Breast epithelium (tissue), 4 donors: ENCODE measurements around the gene MYO9B. TPM values are rescaled to one million over a fixed set of nuclear protein-coding genes. Genes with fewer than 3 reads are reported as not detected.

Experiments used
- DNase-seq, 2 donors: peaks; one replicate each; pipeline ENCODE4 v3.0.0-alpha.2; 2019; ENCODE audit warnings: low spot score in 2 of 2
- H3K27ac ChIP-seq, 2 donors: fragments of 200-600 bp; sonication (generic) in 1 of 2; one replicate each; pipeline ENCODE4 v1.5.1; 2016 to 2019; ENCODE audit warnings: mild to moderate bottlenecking in 1 of 2
- H3K27me3 ChIP-seq, 2 donors: fragments of 200-600 bp; sonication (generic) in 1 of 2; one replicate each; pipeline versions ENCODE4 v1.5.1 to v1.6.0; 2017 to 2019; ENCODE audit warnings: control low read depth in 1 of 2, mild to moderate bottlenecking in 1 of 2
- H3K36me3 ChIP-seq: fragments of 200-600 bp; one replicate; pipeline ENCODE4 v1.5.1; 2019
- H3K4me1 ChIP-seq, 2 donors: fragments of 200-600 bp; sonication (generic); one replicate each; pipeline ENCODE4 v1.5.1; 2016 to 2019; ENCODE audit warnings: control low read depth in 1 of 2
- H3K4me3 ChIP-seq, 3 donors: fragments of 200-600 bp; sonication (generic); 1 replicate in 2 of 3; 2 replicates in 1 of 3; pipeline ENCODE4 v1.5.1; 2016 to 2019; ENCODE audit warnings: mild to moderate bottlenecking in 3 of 3, moderate library complexity in 2 of 3
- H3K9me3 ChIP-seq, 2 donors: fragments of 200-600 bp; sonication (generic) in 1 of 2; one replicate each; pipeline ENCODE4 v1.5.1; 2016 to 2019; ENCODE audit warnings: control low read depth in 1 of 2
- POLR2A ChIP-seq: fragments of 450-650 bp; IDR thresholded peaks from one replicate; pipeline ENCODE4 v1.6.1; 2016; ENCODE audit warnings: antibody characterized with exemption, mild to moderate bottlenecking, moderate library complexity
- POLR2AphosphoS5 ChIP-seq, 3 donors: sonication (generic); formaldehyde crosslinking; IDR thresholded peaks; one replicate each; pipeline ENCODE4 v1.6.1; 2017; ENCODE audit warnings: antibody characterized with exemption in 3 of 3
- intact Hi-C: fragments of 100-400 bp; cut with DNase I; formaldehyde crosslinking; loops from one replicate; pipeline ENCODE4 v1.15.1; 2023; ENCODE audit warnings: low total_unique reads
- total RNA-seq, 3 donors: library from RNA; depleted of rRNA; stranded (reverse); fragments of >200 nt; gene quantifications; one replicate each; pipeline ENCODE4 v1.1.0, GENCODE V29; 2016
- TF ChIP-seq, protein P1 (sequence below), 3 donors: fragments of 450-650 bp; IDR thresholded peaks; one replicate each; pipeline ENCODE4 v1.5.1; 2016 to 2017; ENCODE audit warnings: antibody characterized with exemption in 3 of 3, mild to moderate bottlenecking in 3 of 3, moderate library complexity in 3 of 3

The MYO9B gene
- total RNA-seq, 3 donors from 2014 or later: 76.0 to 79.5 (median 77.4) TPM

DNA sequence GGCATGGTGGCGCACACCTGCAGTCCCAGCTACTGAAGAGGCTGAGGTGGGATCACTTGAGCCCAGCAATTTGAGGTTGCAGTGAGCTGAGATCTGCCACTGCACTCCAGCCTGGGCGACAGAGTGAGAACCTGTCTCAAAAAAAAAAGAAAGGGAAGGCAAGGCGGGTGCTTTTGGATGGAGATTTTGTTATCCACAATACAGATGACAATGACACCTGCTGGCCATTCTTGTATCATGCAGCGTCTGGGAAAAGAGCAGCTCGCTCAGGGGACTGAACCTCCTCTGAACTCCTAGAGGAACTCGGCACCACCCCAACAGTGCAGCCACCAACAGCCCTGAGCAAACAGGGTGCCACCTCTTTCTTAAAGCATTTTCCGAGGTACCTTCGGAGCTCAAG lies 23.1 kb upstream of the MYO9B start:
- H3K27me3 ChIP-seq: no peaks in the 10 kb centered on the region
- no peak overlapping the region for H3K4me3 ChIP-seq
- intact Hi-C loops: no loop called here
- H3K36me3 ChIP-seq: no peaks in the 10 kb centered on the region
- H3K27ac ChIP-seq: no peak overlapping the region
- no peaks in the 10 kb centered on the region for H3K9me3 ChIP-seq
- TF ChIP-seq, protein P1, sequence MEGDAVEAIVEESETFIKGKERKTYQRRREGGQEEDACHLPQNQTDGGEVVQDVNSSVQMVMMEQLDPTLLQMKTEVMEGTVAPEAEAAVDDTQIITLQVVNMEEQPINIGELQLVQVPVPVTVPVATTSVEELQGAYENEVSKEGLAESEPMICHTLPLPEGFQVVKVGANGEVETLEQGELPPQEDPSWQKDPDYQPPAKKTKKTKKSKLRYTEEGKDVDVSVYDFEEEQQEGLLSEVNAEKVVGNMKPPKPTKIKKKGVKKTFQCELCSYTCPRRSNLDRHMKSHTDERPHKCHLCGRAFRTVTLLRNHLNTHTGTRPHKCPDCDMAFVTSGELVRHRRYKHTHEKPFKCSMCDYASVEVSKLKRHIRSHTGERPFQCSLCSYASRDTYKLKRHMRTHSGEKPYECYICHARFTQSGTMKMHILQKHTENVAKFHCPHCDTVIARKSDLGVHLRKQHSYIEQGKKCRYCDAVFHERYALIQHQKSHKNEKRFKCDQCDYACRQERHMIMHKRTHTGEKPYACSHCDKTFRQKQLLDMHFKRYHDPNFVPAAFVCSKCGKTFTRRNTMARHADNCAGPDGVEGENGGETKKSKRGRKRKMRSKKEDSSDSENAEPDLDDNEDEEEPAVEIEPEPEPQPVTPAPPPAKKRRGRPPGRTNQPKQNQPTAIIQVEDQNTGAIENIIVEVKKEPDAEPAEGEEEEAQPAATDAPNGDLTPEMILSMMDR (IDR thresholded peaks at IDR 0.05): peak in 2 of 3 donors; percentile 40 to 58
- TF ChIP-seq POLR2AphosphoS5 (IDR thresholded peaks at IDR 0.05): no peak
- H3K4me1 ChIP-seq: no peaks in the 10 kb centered on the region
- no peak for DNase-seq

DNA sequence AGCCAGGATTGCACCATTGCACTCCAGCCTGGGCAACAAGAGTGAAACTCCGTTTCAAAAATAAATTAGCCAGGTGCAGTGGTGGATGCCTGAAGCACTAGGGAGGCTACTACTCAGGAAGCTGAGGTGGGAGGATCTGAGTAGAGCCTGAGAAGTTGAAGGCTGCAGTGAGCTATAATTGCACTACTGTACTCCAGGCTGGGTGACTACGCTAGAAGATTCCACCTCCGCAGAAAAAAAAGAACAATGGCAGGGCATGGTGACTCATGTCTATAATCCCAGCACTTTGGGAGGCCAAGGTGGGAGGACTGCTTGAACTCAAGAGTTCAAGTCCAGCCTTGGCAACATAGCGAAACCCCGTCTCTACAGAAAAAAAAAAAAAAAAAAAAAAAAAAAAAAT lies 20.8 kb upstream of the MYO9B start:
- Histone ChIP-seq H3K4me3 (no peak overlapping the region), H3K27ac (no peak overlapping the region), H3K4me1 (no peaks in the 10 kb centered on the region), H3K27me3 (no peaks in the 10 kb centered on the region), H3K36me3 (peaks cover 13% of the 10 kb centered on the region), H3K9me3 (peaks cover 19 to 22% of the 10 kb centered on the region in 2 donors)
- DNase-seq: no peak
- intact Hi-C loops: no loop called here
- TF ChIP-seq POLR2A: no peak
- no peak for TF ChIP-seq POLR2AphosphoS5 (IDR thresholded peaks at IDR 0.05)
- TF ChIP-seq, protein P1 (IDR thresholded peaks at IDR 0.05): no peak

DNA sequence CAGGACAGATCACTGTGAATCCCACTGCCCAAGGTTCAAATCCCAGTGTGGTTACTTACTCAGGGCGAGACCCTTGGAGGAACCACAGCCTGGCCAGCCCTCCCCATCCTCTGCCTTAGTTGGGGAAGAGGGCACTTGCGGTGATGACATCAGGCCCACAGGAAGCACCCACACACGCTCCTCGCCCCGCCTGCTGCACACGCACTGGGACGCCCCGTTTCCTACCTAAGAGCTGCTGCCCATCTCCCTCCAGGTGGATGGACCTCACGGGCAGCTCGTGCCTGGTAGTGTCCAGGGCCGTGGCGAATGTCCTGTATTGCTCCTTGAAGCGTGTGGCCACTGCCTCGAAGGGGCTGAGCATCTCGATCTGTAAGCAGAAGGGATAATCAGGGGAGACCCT lies 19.9 kb upstream of the MYO9B start:
- H3K4me3 ChIP-seq: no peak overlapping the region
- no peaks in the 10 kb centered on the region for H3K4me1 ChIP-seq
- intact Hi-C loops: no loop called here
- DNase-seq: no peak
- no peaks in the 10 kb centered on the region for H3K27me3 ChIP-seq
- H3K27ac ChIP-seq: no peak overlapping the region
- peaks cover 19 to 22% of the 10 kb centered on the region in 2 donors for H3K9me3 ChIP-seq
- H3K36me3 ChIP-seq: peaks cover 13% of the 10 kb centered on the region
- TF ChIP-seq, protein P1 (IDR thresholded peaks at IDR 0.05): no peak
- TF ChIP-seq POLR2AphosphoS5 (IDR thresholded peaks at IDR 0.05): no peak
- TF ChIP-seq POLR2A: no peak

DNA sequence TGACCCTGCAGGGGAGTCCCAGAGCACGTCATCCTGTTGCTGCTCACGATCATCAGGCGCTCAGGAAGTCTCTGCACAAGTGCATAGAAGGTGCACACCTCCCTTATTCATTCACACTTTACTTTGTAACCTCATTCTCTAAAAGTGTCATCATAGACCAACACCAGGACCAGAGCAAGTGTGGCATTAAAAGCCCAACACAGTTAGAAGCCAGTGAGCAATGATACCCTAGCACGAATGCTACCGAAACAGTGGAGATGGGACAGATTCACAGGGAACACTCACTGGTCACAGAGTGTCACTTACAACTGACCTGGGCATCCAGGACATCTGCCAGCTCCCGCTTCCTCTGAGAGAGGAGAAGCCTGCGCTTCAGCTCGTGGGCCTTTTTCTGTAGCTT lies 17.3 kb upstream of the MYO9B start:
- no peaks in the 10 kb centered on the region for H3K27me3 ChIP-seq
- TF ChIP-seq, protein P1 (IDR thresholded peaks at IDR 0.05): no peak
- no peak for TF ChIP-seq POLR2A
- TF ChIP-seq POLR2AphosphoS5 (IDR thresholded peaks at IDR 0.05): no peak
- H3K4me3 ChIP-seq: no peak overlapping the region
- intact Hi-C loops: no loop called here
- no peak overlapping the region for H3K27ac ChIP-seq
- no peak for DNase-seq
- H3K9me3 ChIP-seq: peaks cover 19 to 22% of the 10 kb centered on the region in 2 donors
- H3K36me3 ChIP-seq: peaks cover 13% of the 10 kb centered on the region
- H3K4me1 ChIP-seq: no peaks in the 10 kb centered on the region

DNA sequence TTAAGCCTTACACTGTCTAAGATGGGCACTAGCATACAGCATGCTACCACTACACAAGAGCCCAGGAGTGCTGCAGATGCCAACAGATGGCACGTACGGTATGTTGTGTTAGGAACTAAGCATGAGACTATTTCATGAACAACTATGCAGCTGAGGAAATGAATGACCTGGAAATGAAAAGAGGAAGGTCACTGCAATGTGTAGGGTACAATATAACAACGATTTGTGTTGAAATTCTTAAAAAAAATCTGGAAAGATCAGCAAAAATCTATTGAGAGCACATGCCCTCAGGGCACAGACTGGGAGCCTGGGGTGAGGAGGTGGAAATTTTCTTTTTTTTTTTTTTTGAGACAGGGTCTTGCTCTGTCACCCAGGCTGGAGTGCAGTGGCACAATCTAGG lies 14.8 kb upstream of the MYO9B start:
- no peaks in the 10 kb centered on the region for H3K4me1 ChIP-seq
- no peak for DNase-seq
- peaks cover 19 to 22% of the 10 kb centered on the region in 2 donors for H3K9me3 ChIP-seq
- H3K27ac ChIP-seq: no peak overlapping the region
- peaks cover 13% of the 10 kb centered on the region for H3K36me3 ChIP-seq
- TF ChIP-seq POLR2A (no peak), POLR2AphosphoS5 (IDR thresholded peaks at IDR 0.05) (no peak)
- TF ChIP-seq, protein P1 (IDR thresholded peaks at IDR 0.05): no peak
- intact Hi-C loops: loop anchor here (10.0 kb wide), 1 partner anchor 224 kb away; the partner anchor contains the start of gene ANKLE1
- H3K27me3 ChIP-seq: no peaks in the 10 kb centered on the region
- no peak overlapping the region for H3K4me3 ChIP-seq
